HG03457 (cell line): ENCODE results near the gene HMCN2.
"Not testable (repeated sequence)": the region's sequence is repeated elsewhere in the genome, so short reads cannot be mapped to it uniquely, and the experiment has no call there.

ENCODE experiments used
- ATAC-seq: cut with Tn5 transposase; IDR thresholded peaks from one replicate; pipeline ENCODE4 v1.9.1; 2021; ENCODE audit warnings: moderate number of reproducible peaks; ENCODE audit not compliant: unreplicated experiment

The HMCN2 gene

GRCh38 chr9:130327070-130327780 is 61.7 kb downstream of the HMCN2 start:
- ATAC-seq: no peak

GRCh38 chr9:130327781-130328348 is 62.3 kb downstream of the HMCN2 start:
- no peak for ATAC-seq

GRCh38 chr9:130328349-130328801 is 62.8 kb downstream of the HMCN2 start:
- no peak for ATAC-seq

GRCh38 chr9:130329061-130329460 is 63.5 kb downstream of the HMCN2 start:
- no peak for ATAC-seq

- ATAC-seq: no peak
These were observed 64.8 kb downstream of the HMCN2 start for GRCh38 chr9:130330202-130330862.

GRCh38 chr9:130331061-130331460 is 65.5 kb downstream of the HMCN2 start:
- ATAC-seq: no peak

- ATAC-seq: no peak
These were observed 66.0 kb downstream of the HMCN2 start for GRCh38 chr9:130331573-130331972.

- no peak for ATAC-seq
These were observed 66.9 kb downstream of the HMCN2 start for GRCh38 chr9:130332384-130332926.

- ATAC-seq: no peak
These were observed 67.6 kb downstream of the HMCN2 start for GRCh38 chr9:130333041-130333711.

- no peak for ATAC-seq
These were observed 68.1 kb downstream of the HMCN2 start for GRCh38 chr9:130333712-130334062.

- no peak for ATAC-seq
These were observed 69.4 kb downstream of the HMCN2 start for GRCh38 chr9:130334915-130335314.

GRCh38 chr9:130336027-130336610 is 70.6 kb downstream of the HMCN2 start:
- ATAC-seq: no peak

- no peak for ATAC-seq
These were observed 71.3 kb downstream of the HMCN2 start for GRCh38 chr9:130336885-130337284.

- no peak for ATAC-seq
These were observed 71.8 kb downstream of the HMCN2 start for GRCh38 chr9:130337318-130337717.

- no peak for ATAC-seq
These were observed 72.3 kb downstream of the HMCN2 start for GRCh38 chr9:130337784-130338380.

GRCh38 chr9:130338891-130339290 is 73.3 kb downstream of the HMCN2 start:
- not testable (repeated sequence) for ATAC-seq

GRCh38 chr9:130339306-130339705 is 73.7 kb downstream of the HMCN2 start:
- ATAC-seq: no peak

GRCh38 chr9:130340011-130340410 is 74.5 kb downstream of the HMCN2 start:
- ATAC-seq: no peak

GRCh38 chr9:130340557-130340956 is 75.0 kb downstream of the HMCN2 start:
- not testable (repeated sequence) for ATAC-seq

- no peak for ATAC-seq
These were observed 75.6 kb downstream of the HMCN2 start for GRCh38 chr9:130341128-130341527.
